Endothelial cell of umbilical vein (primary cell): ENCODE results near the gene CELSR3. TPM values are rescaled to one million over a fixed set of nuclear protein-coding genes. Genes with fewer than 3 reads are reported as not detected.

Source experiments
- BruUV-seq: library from RNA; stranded (reverse); fragments of 400-500 nt; replicated peaks from 2 replicates; lab custom pipeline; 2021; lab: Mats Ljungman, UMichigan
- CTCF ChIA-PET: fragments of 300-600, 350-600 bp; sonication (Branson Sonifier 250); formaldehyde crosslinking; loops from one replicate; lab custom pipeline; 2021; ENCODE audit warnings: antibody characterized with exemption, inconsistent platforms; lab: Charles Lee
- POLR2A ChIA-PET: fragments of 300-600, 350-600 bp; sonication (Branson Sonifier 250); formaldehyde crosslinking; loops from one replicate; lab custom pipeline; 2021; ENCODE audit warnings: antibody characterized with exemption, inconsistent platforms; lab: Charles Lee
- DNase-seq: peaks from one replicate; pipeline ENCODE4 v3.0.0-alpha.2; 2011; ENCODE audit warnings: low read depth, low spot score
- FAIRE-seq: peaks from 2 replicates; lab custom pipeline; 2011; peaks lifted over from hg19 to GRCh38; lab: Jason Lieb, UNC
- H2AFZ ChIP-seq: 2 replicates; pipeline ENCODE4 v1.6.0; 2012; ENCODE audit warnings: low read depth, low read length, control low read depth, inconsistent platforms
- H3K27ac ChIP-seq: 2 replicates; pipeline ENCODE4 v1.5.1; 2011; ENCODE audit warnings: low read depth, mild to moderate bottlenecking, control low read depth, low read length, moderate library complexity; ENCODE audit not compliant: insufficient read depth
- H3K27me3 ChIP-seq, 2 experiments: 2 replicates each; pipeline versions ENCODE4 v1.6.0 to v1.6.1; 2011; ENCODE audit warnings: low read length in 2 of 2, mixed read lengths in 1 of 2; ENCODE audit not compliant: control insufficient read depth in 2 of 2, insufficient read depth in 2 of 2
- H3K36me3 ChIP-seq, 2 experiments: 2 replicates in 1 of 2; 3 replicates in 1 of 2; pipeline ENCODE4 v1.5.1; 2011; ENCODE audit warnings: low read length in 2 of 2, mild to moderate bottlenecking in 1 of 2, moderate library complexity in 1 of 2; ENCODE audit not compliant: control insufficient read depth in 2 of 2, insufficient read depth in 2 of 2; ENCODE audit errors: extremely low read depth in 1 of 2
- H3K4me1 ChIP-seq: 3 replicates; pipeline ENCODE4 v1.5.1; 2011; ENCODE audit warnings: mild to moderate bottlenecking, low read length; ENCODE audit not compliant: control insufficient read depth, insufficient read depth; ENCODE audit errors: extremely low read depth
- H3K4me2 ChIP-seq: 2 replicates; pipeline ENCODE4 v1.6.1; 2011; ENCODE audit warnings: low read length, control low read depth, mixed read lengths; ENCODE audit not compliant: insufficient read depth
- H3K4me3 ChIP-seq, 3 experiments: fragments of 200-600 bp in 1 of 3; sonication (generic), shearing (Covaris generic) in 1 of 3; replicated peaks in 1 of 3; 2 replicates each; pipeline ENCODE4 v1.5.1; 2011 to 2016; ENCODE audit warnings: control low read depth in 3 of 3, low read length in 3 of 3, mild to moderate bottlenecking in 2 of 3, inconsistent platforms in 1 of 3, low read depth in 1 of 3, moderate library complexity in 1 of 3; ENCODE audit not compliant: insufficient read depth in 1 of 3
- H3K79me2 ChIP-seq: 2 replicates; pipeline ENCODE4 v1.6.0; 2012; ENCODE audit warnings: low read length, inconsistent platforms; ENCODE audit not compliant: control insufficient read depth, insufficient read depth
- H3K9ac ChIP-seq: replicated peaks from 2 replicates; pipeline ENCODE3; 2011; ENCODE audit warnings: low read length, control low read depth; ENCODE audit not compliant: insufficient read depth; ENCODE audit errors: extremely low read depth
- H3K9me1 ChIP-seq: replicated peaks from 3 replicates; pipeline ENCODE4 v1.6.0; 2011; ENCODE audit warnings: mild to moderate bottlenecking, low read length; ENCODE audit not compliant: control insufficient read depth, insufficient read depth; ENCODE audit errors: extremely low read depth
- H3K9me3 ChIP-seq: replicated peaks from 2 replicates; pipeline ENCODE4 v1.5.1; 2012; ENCODE audit warnings: low read length, inconsistent platforms; ENCODE audit not compliant: control insufficient read depth, insufficient read depth
- H4K20me1 ChIP-seq: replicated peaks from 2 replicates; pipeline ENCODE3; 2011; ENCODE audit warnings: mild to moderate bottlenecking, low read length; ENCODE audit not compliant: control insufficient read depth, insufficient read depth; ENCODE audit errors: extremely low read depth
- EZH2 ChIP-seq: IDR thresholded peaks from 2 replicates; pipeline ENCODE4 v1.6.1; 2012; ENCODE audit warnings: borderline replicate concordance, low read depth, mild to moderate bottlenecking, moderate library complexity, low read length, inconsistent platforms; ENCODE audit not compliant: severe bottlenecking
- FOS ChIP-seq: IDR thresholded peaks from 2 replicates; pipeline ENCODE4 v1.6.1; 2011; ENCODE audit warnings: mild to moderate bottlenecking, low read length, moderate library complexity, borderline replicate concordance; ENCODE audit not compliant: insufficient read depth
- GATA2 ChIP-seq: IDR thresholded peaks from 2 replicates; pipeline ENCODE4 v1.7.0; 2011; ENCODE audit warnings: low read depth, mild to moderate bottlenecking, moderate library complexity, mixed read lengths, low read length; ENCODE audit not compliant: insufficient read length, insufficient read depth
- JUN ChIP-seq: IDR thresholded peaks from 2 replicates; pipeline ENCODE4 v1.6.1; 2011; ENCODE audit warnings: borderline replicate concordance, low read depth; ENCODE audit not compliant: insufficient read length, insufficient read depth
- MYC ChIP-seq: IDR thresholded peaks from one replicate; pipeline ENCODE4 v1.6.1; 2011; ENCODE audit warnings: mild to moderate bottlenecking, low read depth, low read length
- POLR2A ChIP-seq: IDR thresholded peaks from 2 replicates; pipeline ENCODE4 v1.6.1; 2012; ENCODE audit warnings: low read depth, mild to moderate bottlenecking, control low read depth, low read length
- POLR2AphosphoS5 ChIP-seq: IDR thresholded peaks from 2 replicates; pipeline ENCODE4 v1.6.1; 2012; ENCODE audit warnings: low read depth, mild to moderate bottlenecking, control low read depth, low read length, moderate library complexity; ENCODE audit not compliant: insufficient read depth
- dilution Hi-C: fragments of 300-500 bp; cut with MboI; formaldehyde crosslinking; loops from one replicate; pipeline ENCODE4 v1.15.0; 2019; ENCODE audit warnings: low sequenced_read_pairs; ENCODE audit not compliant: extremely low pct_ligation_motif_present
- intact Hi-C: fragments of 100-400 bp; cut with micrococcal nuclease; formaldehyde crosslinking; loops from one replicate; pipeline ENCODE4 v1.10.0; 2022
- polyA plus RNA-seq, 4 experiments: library from polyadenylated mRNA; depleted of rRNA in 3 of 4; stranded (reverse) in 3 of 4; unstranded in 1 of 4; fragments of >200 nt; gene quantifications; 2 replicates each; pipeline versions ENCODE4 v1.2.1 to v1.2.3, GENCODE V29; 2011 to 2012; ENCODE audit warnings: missing spikeins in 1 of 4
- total RNA-seq: library from RNA; stranded (reverse); gene quantifications from 2 replicates; pipeline ENCODE4 v1.2.3, GENCODE V29; 2021
- TF ChIP-seq, protein P1 (sequence below): IDR thresholded peaks from 2 replicates; pipeline ENCODE4 v1.6.1; 2011; ENCODE audit not compliant: insufficient read depth, insufficient read length
- TF ChIP-seq, protein P2 (sequence below), 2 donors: IDR thresholded peaks; 1 replicate in 1 of 2; 2 replicates in 1 of 2; pipeline ENCODE4 v1.5.1; 2011; ENCODE audit warnings: low read length in 2 of 2, mild to moderate bottlenecking in 2 of 2, moderate library complexity in 2 of 2, control low read depth in 1 of 2, inconsistent platforms in 1 of 2, low read depth in 1 of 2; ENCODE audit not compliant: insufficient read depth in 1 of 2; ENCODE audit errors: extremely low read depth in 1 of 2

CELSR3 gene
- total and polyA plus RNA-seq, 2 donors (not counting 3 experiments of a cell fraction or from before 2014, with no cell fraction given) = 0.25 to 0.71 TPM

DNA sequence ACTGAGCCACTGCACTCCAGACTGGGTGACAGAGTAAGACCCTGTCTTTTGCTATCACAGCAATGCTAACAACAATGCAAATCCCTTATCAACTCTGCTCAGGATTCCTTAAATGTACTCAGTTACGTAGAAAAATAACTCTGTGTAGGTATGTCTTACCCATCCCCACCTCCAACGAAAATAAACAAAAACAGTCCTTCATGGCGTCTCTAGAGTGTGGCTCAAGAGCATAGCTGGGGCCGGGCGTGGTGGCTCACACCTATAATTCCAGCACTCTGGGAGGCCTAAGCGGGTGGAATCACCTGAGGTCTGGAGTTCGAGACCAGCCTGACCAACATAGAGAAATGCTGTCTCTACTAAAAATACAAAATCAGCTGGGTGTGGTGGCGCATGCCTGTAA is 36.2 kb upstream of the CELSR3 start:
- H3K4me2 ChIP-seq = no peak overlapping the region
- peaks cover 20% of the 10 kb centered on the region for H3K4me1 ChIP-seq
- no peaks in the 10 kb centered on the region for H3K9me3 ChIP-seq
- no peaks in the 10 kb centered on the region for H3K27me3 ChIP-seq
- no peak overlapping the region for H3K9ac ChIP-seq
- no peak overlapping the region for H3K27ac ChIP-seq
- FAIRE-seq (no peak), DNase-seq (no peak)
- no peaks in the 10 kb centered on the region for H3K9me1 ChIP-seq
- peaks cover 18% of the 10 kb centered on the region for H4K20me1 ChIP-seq
- intact Hi-C loops (no loop called here), dilution Hi-C loops (no loop called here)
- TF ChIP-seq POLR2AphosphoS5 = no peak
- TF ChIP-seq MYC = no peak
- TF ChIP-seq, protein P1, sequence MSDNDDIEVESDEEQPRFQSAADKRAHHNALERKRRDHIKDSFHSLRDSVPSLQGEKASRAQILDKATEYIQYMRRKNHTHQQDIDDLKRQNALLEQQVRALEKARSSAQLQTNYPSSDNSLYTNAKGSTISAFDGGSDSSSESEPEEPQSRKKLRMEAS = no peak
- TF ChIP-seq, protein P2, sequence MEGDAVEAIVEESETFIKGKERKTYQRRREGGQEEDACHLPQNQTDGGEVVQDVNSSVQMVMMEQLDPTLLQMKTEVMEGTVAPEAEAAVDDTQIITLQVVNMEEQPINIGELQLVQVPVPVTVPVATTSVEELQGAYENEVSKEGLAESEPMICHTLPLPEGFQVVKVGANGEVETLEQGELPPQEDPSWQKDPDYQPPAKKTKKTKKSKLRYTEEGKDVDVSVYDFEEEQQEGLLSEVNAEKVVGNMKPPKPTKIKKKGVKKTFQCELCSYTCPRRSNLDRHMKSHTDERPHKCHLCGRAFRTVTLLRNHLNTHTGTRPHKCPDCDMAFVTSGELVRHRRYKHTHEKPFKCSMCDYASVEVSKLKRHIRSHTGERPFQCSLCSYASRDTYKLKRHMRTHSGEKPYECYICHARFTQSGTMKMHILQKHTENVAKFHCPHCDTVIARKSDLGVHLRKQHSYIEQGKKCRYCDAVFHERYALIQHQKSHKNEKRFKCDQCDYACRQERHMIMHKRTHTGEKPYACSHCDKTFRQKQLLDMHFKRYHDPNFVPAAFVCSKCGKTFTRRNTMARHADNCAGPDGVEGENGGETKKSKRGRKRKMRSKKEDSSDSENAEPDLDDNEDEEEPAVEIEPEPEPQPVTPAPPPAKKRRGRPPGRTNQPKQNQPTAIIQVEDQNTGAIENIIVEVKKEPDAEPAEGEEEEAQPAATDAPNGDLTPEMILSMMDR (IDR thresholded peaks at IDR 0.05; ENCODE audit: extremely low read depth in 1 of 2, insufficient read depth in 1 of 2, low read depth in 1 of 2, low read length in 2 of 2) = no peak
- TF ChIP-seq POLR2A = no peak
- no peak for TF ChIP-seq GATA2
- no peak for TF ChIP-seq JUN
- no peak for TF ChIP-seq FOS
- TF ChIP-seq EZH2 = no peak
- H3K79me2 ChIP-seq = peaks cover 80% of the 10 kb centered on the region
- CTCF ChIA-PET = interaction anchor here (1.3 kb wide), 1 partner anchor 13 kb away, joined by 7 read pairs; the partner anchor contains the start of gene NCKIPSD
- BruUV-seq = no TSS peak
- H3K4me3 ChIP-seq = no peak overlapping the region
- peaks cover 10 to 17% of the 10 kb centered on the region in 2 experiments for H3K36me3 ChIP-seq
- H2AFZ ChIP-seq = no peak overlapping the region
- POLR2A ChIA-PET = no interaction called here
